ENCODE data around the gene PCNX2. TPM values are rescaled to one million over a fixed set of nuclear protein-coding genes. Genes with fewer than 3 reads are reported as not detected.

The PCNX2 gene
- total RNA-seq, 2 donors from 2014 or later, result 8.4 to 23.2 TPM

GRCh38 chr1:233094269-233094668 is 201.3 kb downstream of the PCNX2 start:
- TF ChIP-seq POLR2A (IDR thresholded peaks at IDR 0.05) (no peak), POLR2AphosphoS5 (IDR thresholded peaks at IDR 0.05) (no peak), CTCF (IDR thresholded peaks at IDR 0.05) (no peak)
- Histone ChIP-seq H3K4me1 (replicated peaks) (no peaks in the 10 kb centered on the region), H3K36me3 (no peaks in the 10 kb centered on the region), H3K9me3 (no peaks in the 10 kb centered on the region), H3K27ac (no peak overlapping the region), H3K4me3 (no peak overlapping the region), H3K27me3 (replicated peaks; ENCODE audit: insufficient read depth) (no peaks in the 10 kb centered on the region)
- intact Hi-C loops (cut with DNase I), result no loop called here
- 95% methylated on average over 2 of the region's 2 CpGs for WGBS
- DNase-seq (ENCODE audit: low spot score), result no peak

DNA sequence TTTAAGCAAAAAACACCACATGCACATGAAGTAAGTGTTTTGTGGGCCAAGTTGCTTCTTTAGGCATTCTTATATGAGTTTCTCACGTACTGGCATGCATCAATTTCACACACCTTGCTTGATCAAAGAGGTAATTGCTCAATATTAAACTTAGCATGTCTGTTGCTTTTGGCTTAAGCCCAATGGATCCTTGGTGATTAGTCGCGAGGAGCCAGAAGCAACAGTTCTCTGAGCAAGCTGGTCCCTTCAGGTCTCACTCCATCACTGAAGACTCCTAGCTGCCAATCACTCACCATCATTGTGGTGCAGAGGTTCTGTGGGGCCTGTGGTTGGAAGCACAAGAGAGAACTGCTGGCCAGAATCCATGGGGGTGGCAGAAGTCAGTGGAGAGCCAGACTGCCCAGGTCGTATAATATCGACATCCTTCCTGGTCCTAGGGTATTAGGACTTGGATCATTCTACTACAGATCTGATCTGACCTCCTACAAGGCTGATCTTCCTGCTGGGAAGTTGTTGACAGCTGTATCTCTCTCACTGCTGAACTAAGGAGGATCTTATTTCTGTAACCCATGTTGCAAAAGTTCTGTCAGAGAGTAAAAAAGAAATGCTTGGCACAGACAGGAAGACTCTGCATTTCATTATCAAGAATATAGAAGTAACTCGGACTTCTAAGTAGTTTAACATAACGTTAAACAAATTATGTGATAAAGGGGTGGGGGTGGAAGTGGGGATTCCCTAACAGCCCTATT is 204.6 kb downstream of the PCNX2 start:
- no peak for DNase-seq (ENCODE audit: low spot score)
- no peak overlapping the region for H3K4me3 ChIP-seq
- TF ChIP-seq CTCF (IDR thresholded peaks at IDR 0.05) (no peak), POLR2A (IDR thresholded peaks at IDR 0.05) (no peak), POLR2AphosphoS5 (IDR thresholded peaks at IDR 0.05) (no peak)
- H3K36me3 ChIP-seq, result no peaks in the 10 kb centered on the region
- no peak overlapping the region for H3K27ac ChIP-seq
- 77% methylated on average over 7 of the region's 7 CpGs for WGBS
- no peaks in the 10 kb centered on the region for H3K27me3 ChIP-seq (replicated peaks; ENCODE audit: insufficient read depth)
- no peaks in the 10 kb centered on the region for H3K4me1 ChIP-seq (replicated peaks)
- intact Hi-C loops (cut with DNase I), result no loop called here
- H3K9me3 ChIP-seq, result no peaks in the 10 kb centered on the region

DNA sequence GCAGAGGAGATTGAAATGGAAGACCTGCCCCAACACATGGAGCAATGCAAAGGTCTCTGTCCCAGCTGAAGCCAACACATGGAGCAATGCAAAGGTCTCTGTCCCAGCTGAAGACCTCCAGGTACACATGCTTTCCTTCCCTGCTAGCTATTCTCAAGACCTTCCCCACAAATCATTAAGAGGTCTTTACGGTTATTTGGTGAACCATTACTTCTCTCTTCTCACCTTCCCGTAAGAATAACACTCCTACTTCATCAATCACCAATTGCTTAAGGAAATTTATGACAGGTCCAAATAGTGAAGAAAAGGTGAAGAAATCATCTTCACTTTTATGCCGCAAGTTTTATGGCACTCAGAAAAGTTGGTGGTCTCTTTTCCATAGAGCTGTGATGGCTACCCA is 206.3 kb downstream of the PCNX2 start:
- Histone ChIP-seq H3K9me3 (no peaks in the 10 kb centered on the region), H3K4me1 (replicated peaks) (no peaks in the 10 kb centered on the region), H3K4me3 (no peak overlapping the region), H3K36me3 (no peaks in the 10 kb centered on the region), H3K27ac (no peak overlapping the region), H3K27me3 (replicated peaks; ENCODE audit: insufficient read depth) (no peaks in the 10 kb centered on the region)
- intact Hi-C loops (cut with DNase I), result no loop called here
- TF ChIP-seq POLR2AphosphoS5 (IDR thresholded peaks at IDR 0.05) (no peak), POLR2A (IDR thresholded peaks at IDR 0.05) (no peak), CTCF (IDR thresholded peaks at IDR 0.05) (no peak)
- no peak for DNase-seq (ENCODE audit: low spot score)
- WGBS, result 99% methylated on average over 3 of the region's 3 CpGs

GRCh38 chr1:233088613-233089012 is 206.9 kb downstream of the PCNX2 start:
- no peaks in the 10 kb centered on the region for H3K27me3 ChIP-seq (replicated peaks; ENCODE audit: insufficient read depth)
- no peak for TF ChIP-seq POLR2AphosphoS5 (IDR thresholded peaks at IDR 0.05)
- TF ChIP-seq CTCF (IDR thresholded peaks at IDR 0.05), result no peak
- TF ChIP-seq POLR2A (IDR thresholded peaks at IDR 0.05), result no peak
- no peaks in the 10 kb centered on the region for H3K36me3 ChIP-seq
- H3K27ac ChIP-seq, result no peak overlapping the region
- H3K4me1 ChIP-seq (replicated peaks), result no peaks in the 10 kb centered on the region
- intact Hi-C loops (cut with DNase I), result no loop called here
- no peak overlapping the region for H3K4me3 ChIP-seq
- 89% methylated on average over 6 of the region's 6 CpGs for WGBS
- H3K9me3 ChIP-seq, result no peaks in the 10 kb centered on the region
- DNase-seq (ENCODE audit: low spot score), result no peak

All from prostate gland (tissue), 2 donors.